GM12865 (cell line): Measurements from ENCODE around the gene ITGB3BP.
A peak's percentile ranks its signal among the peaks of the same experiment; 100 is the strongest.

Experiments used
- DNase-seq: peaks from one replicate; pipeline ENCODE4 v3.0.0; 2010; ENCODE audit warnings: low read depth
- H3K4me3 ChIP-seq: 2 replicates; pipeline ENCODE4 v1.5.1; 2011; ENCODE audit warnings: mild to moderate bottlenecking, low read depth, low read length, control low read depth
- TF ChIP-seq, protein P1 (sequence below): IDR thresholded peaks from 2 replicates; pipeline ENCODE4 v1.5.1; 2011; ENCODE audit warnings: low read length, control low read depth, low read depth, inconsistent platforms; ENCODE audit not compliant: insufficient read depth; ENCODE audit errors: missing control alignments

Gene ITGB3BP

DNA sequence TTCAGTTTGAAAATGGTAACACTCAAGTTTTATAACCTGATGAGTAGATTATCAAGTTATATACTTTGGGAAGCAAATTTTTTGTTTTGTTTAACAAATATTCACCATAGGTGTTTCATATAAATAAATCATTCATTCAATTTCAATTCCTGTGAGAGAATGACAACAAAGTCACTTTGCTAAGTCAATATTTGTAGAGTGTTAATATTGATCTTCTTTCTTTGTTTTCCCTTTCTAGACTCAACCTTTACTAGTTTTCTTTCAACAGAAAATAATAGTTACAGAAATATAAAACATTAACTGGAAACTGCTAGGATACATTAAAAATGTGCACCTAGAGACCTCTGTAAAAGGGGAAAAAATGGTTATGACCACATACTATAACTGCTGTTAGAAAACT lies 11.4 kb upstream of the ITGB3BP start:
- no peak overlapping the region for H3K4me3 ChIP-seq
- DNase-seq, result no peak
- TF ChIP-seq, protein P1, sequence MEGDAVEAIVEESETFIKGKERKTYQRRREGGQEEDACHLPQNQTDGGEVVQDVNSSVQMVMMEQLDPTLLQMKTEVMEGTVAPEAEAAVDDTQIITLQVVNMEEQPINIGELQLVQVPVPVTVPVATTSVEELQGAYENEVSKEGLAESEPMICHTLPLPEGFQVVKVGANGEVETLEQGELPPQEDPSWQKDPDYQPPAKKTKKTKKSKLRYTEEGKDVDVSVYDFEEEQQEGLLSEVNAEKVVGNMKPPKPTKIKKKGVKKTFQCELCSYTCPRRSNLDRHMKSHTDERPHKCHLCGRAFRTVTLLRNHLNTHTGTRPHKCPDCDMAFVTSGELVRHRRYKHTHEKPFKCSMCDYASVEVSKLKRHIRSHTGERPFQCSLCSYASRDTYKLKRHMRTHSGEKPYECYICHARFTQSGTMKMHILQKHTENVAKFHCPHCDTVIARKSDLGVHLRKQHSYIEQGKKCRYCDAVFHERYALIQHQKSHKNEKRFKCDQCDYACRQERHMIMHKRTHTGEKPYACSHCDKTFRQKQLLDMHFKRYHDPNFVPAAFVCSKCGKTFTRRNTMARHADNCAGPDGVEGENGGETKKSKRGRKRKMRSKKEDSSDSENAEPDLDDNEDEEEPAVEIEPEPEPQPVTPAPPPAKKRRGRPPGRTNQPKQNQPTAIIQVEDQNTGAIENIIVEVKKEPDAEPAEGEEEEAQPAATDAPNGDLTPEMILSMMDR, result no peak

DNA sequence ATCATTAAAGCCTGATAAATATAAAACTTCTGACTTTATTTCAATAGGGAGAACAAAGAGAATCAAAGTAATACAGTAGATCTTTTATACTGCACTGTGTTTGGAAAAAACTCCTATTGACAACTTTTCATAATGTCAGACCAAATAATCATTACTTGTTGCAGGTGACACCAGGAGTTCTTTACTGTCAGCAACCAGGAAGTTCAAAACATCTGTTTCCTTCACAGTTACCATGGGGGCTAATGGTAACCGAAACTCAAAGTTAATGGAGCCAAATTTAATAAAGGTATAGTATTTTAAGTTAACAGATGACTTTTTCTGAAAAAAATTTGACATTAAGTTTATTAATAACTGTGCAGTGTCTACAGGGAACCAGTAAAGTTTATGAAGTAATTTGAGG lies 10.9 kb upstream of the ITGB3BP start:
- DNase-seq, result no peak
- H3K4me3 ChIP-seq, result no peak overlapping the region
- TF ChIP-seq, protein P1, result no peak

DNA sequence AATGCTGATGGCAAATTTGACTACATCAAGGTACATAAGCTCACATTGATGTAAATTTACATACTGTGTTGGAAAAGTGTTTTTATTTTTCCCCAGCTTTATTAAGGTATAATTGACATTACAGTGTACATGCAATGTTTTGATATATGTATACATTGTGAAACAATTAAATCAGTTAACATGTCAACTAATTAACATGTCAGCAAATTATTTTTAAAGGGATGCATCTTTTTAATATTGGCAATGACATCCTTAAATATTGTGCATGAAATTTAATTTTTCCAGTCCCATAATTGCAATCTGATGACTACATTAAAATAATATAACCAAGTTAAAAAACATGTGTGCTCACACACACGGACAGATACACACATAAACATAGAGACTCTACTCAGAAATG lies 9.7 kb upstream of the ITGB3BP start:
- TF ChIP-seq, protein P1, result no peak
- no peak for DNase-seq
- H3K4me3 ChIP-seq, result no peak overlapping the region

DNA sequence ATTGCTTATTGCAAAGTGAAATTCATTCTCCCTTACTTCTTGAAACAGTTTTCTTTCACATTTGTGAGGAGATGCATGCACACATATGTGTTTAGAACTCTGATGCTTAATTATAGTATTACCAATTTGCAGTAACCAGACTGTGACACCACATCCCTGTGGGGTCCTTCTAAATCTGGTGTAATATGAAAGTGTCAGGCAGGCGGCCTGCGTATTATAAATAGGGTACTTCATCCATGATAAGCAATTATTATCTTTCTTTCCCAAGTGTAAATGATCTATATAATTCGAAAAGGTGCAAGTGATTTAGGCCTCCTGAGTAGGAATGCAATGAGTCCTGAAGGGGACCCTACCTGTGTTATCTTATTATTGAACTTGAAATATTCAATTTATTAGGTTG lies 1.2 kb upstream of the ITGB3BP start:
- TF ChIP-seq, protein P1, result no peak
- peak; percentile 9 for DNase-seq
- H3K4me3 ChIP-seq, result peak overlapping the region; percentile 78

DNA sequence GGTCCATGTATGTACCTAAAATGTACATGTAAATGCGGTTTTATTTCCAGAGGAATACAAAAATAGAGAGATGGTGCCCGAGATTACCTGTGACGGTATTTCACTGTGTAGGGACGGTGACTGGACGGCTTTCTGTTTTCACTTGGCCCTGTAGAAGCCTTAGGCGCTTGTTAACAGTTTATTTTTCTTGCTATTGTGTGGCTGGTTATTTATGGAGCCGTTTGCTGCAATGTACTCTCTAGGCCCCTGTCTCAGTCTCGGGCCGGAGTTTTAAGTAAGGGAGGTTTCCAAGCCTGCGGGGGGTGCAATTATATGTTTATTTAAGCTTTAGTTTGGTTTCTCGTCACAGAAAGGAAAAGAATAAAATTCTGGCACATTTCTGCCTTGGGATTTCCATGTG lies 713 bp upstream of the ITGB3BP start:
- peak overlapping the region; percentile 78 for H3K4me3 ChIP-seq
- TF ChIP-seq, protein P1, result no peak
- DNase-seq, result no peak

DNA sequence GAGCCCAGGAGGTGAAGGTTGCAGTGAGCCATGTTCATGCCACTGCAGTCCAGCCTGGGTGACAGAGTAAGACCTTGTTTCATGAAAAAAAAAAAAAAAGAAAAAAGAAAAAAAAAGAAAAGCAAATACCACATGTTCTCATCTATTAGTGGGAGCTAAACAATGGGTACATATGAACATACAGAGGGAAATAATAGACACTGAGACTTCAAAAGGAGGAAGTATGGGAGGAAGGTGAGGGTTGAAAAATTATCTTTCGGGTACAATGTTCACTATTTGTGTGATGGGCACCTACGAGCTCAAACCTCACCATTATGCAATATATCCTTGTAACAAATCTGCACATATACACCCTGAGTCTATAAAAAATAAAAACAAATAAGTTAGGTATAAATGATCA lies 6.4 kb downstream of the ITGB3BP start:
- DNase-seq, result no peak
- no peak overlapping the region for H3K4me3 ChIP-seq
- TF ChIP-seq, protein P1, result no peak

DNA sequence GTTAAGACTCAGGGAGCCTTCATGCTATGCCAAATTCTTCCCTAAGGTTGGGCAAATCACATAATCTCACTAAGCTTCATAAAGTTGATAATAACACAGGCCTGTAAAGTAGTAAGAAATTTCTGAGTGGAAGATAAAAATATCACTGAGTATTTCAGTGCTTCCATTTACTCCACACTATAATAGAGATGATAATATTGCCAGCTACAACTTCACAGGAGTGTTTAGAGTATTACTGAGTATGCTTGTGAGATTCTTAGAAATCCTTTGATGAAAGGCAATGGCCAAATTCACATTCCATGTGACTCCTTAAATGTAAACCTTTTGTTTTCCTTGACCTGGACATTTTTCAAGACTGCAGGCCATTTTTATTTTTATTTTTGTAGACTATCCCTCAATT lies 10.4 kb downstream of the ITGB3BP start:
- no peak for DNase-seq
- TF ChIP-seq, protein P1, result no peak
- H3K4me3 ChIP-seq, result no peak overlapping the region
